ENCODE measurements around the gene DNASE1L1.

Gene DNASE1L1, protein sequence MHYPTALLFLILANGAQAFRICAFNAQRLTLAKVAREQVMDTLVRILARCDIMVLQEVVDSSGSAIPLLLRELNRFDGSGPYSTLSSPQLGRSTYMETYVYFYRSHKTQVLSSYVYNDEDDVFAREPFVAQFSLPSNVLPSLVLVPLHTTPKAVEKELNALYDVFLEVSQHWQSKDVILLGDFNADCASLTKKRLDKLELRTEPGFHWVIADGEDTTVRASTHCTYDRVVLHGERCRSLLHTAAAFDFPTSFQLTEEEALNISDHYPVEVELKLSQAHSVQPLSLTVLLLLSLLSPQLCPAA

DNA sequence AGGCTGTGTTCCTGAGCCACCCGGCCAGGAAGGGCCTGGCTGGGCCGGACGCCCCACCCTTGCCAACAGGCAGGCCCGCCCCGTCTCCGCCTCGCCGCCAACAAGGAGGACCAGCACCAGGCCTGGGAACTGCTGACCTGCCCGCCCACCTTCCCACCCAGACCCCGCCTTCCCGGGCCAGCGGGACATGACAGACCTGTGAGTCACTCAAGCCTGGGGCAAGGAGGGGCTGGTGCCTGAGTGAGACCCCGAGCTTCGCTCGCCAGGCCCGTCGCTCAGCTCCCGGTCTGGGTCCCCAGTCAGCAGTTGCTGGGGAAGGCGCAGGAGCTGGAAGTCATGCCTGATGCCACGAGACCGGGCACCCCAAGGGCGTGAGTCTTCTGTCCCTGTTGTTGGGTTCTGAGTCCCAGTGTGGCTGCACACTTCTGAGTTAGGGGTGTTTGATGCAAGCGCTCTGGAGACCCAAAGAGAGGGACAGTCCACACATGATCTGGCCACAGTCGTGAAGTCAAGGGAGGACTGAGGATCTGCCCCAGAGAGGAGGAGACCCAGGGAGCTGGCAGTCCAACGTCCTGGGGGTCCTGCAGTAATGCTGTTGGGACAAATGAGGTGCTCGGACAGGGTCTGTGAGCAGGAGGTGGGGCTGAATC lies at the start of gene DNASE1L1:
TSS of gene DNASE1L1 (minus strand) at position 33 of the 650 bp plus-strand sequence. CDS start 3,686 bp downstream, outside the sequence.
- no peak for DNase-seq

DNA sequence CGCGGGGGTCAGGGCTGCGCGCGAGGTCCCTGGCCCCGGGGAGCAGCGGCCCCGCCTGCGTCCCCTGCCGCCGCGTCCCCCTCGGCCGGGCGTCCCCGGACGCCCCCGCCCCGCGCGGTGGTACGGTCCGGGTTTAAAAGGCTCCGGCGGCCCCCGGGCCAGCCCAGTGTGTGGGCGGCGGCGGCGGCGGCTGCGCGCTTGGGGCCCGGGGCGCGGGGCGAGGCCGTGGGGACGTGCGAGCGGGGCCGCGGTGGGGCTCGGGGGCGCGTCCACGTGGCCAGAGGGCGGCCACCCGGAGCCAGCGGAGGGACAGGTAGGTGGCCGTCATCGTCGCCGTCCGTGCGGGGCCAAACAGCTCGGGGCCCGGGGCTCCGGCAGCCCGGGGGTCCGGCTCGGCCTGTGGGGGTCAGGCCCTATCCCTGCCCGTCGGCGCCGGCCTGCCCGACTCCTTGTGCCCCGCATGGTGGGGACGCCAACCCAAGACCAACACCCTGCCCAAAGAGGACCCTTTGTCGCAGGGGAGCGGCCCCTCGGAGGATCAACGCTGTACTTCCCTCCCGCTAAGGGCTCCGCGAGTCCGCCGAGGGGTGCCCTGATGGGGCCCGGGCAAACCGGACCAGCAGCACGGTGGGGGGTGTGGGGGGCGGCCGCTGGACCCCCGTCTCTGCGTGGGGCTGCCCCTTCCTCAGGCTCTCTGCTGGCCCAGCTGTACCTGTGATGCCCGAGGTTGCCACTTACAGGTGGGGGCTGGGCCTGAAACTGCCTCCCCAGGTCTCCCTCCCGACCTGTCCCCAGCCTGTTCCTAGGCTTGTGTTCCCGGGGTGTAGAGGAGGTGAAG lies 49.3 kb upstream of the DNASE1L1 start, which contains the start of gene PLXNA3:
TSS of gene PLXNA3 (plus strand) at position 166 of the 838 bp plus-strand sequence. CDS start 1,903 bp downstream, outside the sequence.
- peak; percentile 55 to 69 for DNase-seq

DNA sequence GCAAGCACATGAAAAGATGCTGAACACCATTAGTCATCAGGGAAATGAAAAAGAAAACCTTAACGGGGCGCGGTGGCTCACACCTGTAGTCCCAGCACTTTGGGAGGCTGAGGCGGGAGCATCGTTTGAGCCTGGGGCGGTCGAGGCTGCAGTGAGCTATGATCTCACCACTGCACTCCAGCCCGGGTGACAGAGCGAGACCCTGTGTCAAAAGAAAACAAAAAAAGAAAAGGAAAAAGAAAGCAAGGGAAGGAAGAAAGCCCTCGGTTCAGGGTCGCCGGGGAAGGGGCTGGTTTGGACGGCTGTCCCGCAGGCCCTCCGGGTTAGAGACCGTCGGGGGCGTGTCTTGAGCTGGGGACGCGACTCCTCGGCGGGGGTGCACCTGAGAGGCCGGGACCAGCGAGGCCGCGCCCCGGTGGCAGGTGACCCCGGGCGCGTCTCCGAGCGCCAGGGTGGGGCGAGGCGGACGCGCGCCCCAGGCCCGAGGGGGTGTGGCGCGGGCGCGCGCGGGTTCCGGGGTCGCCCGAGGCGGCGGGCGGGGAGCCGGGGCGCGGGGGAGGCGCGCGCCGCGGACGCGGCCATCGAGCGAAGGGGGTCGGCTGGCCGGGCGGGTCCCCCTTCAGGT lies 48.5 kb upstream of the DNASE1L1 start:
- DNase-seq: peak; percentile 32 to 56

DNA sequence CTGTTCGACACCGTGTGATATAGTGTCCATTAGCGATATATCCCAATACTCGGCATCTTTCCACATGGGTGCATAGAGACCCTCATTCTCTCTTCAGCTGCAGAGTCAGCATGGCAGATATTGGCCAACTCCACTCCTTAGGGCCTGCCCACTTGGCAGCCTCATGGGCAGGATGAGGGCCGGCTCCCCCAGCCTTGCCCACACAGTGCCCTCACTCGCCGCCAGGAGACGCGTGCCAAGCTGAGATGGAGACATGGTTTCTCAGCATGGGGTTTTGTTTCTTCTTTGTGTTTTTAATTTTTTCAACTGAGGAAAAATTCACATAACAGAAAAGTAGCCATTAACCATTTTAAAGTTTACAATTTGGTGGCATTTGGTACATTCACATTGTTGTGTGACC lies 43.8 kb upstream of the DNASE1L1 start:
- DNase-seq: no peak

DNA sequence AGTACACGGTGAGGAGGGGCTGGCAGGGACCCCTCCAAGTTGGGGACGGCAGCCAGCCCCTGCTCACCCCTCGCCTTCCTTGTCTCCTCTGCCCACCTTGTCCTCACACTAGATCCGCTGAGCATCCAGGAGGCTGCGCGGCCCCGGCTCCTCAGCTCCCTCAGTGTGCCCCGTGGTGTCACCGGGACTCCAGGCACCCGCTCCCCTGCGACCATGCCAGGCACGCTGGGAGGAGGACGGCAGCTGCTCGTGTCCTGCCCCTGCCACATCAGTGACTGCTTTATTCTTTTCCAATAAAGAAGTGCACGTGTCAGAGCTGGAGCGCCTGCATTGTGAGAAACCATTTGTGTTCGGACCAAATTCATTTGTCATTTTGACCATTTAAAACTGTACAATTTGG lies 41.3 kb upstream of the DNASE1L1 start:
- DNase-seq: no peak

DNA sequence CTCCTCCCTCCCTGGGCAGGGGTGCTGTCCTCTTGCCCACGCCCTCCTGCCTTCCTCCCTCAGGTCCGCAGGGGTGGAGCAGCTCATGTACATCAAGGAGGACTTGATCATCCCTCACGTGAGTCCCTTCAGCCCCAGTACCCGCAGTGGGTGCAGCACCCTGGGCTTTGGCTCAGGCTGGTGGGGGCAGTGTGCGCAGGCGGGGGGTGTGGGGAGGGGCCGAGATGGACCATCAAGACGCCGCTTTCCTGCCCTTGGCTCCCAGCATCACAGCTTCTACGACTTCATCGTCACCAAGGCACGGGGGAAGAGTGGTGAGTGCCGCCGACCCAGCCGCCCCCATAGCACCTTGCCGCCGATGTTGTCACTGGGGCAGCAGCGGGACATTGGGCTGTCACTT lies 40.6 kb upstream of the DNASE1L1 start:
- DNase-seq: no peak

DNA sequence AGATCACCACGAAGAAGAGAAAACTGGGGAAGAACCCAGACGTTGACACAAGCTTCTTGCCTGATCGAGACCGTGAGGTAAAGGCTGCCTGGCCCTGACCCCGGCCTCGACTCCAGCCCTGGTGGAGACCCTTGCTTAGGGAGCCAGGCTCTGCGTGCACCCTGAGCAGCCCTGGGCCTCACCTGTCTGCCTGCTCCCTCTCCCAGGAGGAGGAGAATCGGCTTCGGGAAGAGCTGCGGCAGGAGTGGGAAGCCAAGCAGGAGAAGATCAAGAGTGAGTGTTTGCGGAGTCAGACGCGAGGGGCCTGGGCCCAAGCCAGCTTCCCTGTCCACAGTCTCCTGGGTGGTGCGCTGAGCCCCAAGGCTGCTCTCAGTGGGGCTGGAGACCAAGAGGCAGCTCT lies 39.4 kb upstream of the DNASE1L1 start:
- no peak for DNase-seq

DNA sequence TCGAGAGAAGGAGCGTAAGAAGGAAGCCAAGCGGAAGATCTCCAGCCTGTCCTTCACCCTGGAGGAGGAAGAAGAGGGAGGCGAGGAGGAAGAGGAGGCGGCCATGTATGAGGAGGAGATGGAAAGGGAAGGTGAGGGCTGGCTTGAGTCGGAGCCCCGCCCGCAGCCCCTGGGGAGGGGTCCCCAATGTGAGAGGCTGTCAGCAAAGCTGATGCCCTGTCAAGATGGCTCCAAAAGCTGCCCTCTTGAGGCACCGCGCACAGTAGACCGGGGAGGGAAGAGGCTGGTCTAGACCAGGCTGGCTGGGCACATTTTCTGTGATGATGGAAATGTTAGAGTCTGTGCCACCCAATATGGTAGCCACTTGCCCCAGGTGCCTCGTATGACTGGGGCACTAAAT lies 37.4 kb upstream of the DNASE1L1 start:
- DNase-seq: no peak

DNA sequence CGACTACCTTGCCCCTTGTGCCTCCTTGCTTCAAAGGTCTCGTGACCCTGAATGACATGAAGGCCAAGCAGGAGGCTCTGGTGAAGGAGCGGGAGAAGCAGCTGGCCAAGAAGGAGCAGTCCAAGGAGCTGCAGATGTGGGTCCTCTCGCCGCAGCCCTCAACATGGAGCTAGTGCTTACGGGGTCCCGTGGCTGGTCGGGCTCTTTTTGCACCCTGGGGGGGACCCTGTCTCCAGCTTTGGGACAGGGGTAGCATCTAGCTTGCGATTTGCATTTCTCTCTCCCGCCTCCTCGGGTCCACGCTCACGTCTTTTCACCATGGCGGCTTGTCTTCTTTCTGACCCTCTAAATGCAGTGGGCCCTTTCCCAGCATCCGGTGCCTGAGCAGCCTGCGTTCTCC lies 36.7 kb upstream of the DNASE1L1 start:
- DNase-seq: no peak

DNA sequence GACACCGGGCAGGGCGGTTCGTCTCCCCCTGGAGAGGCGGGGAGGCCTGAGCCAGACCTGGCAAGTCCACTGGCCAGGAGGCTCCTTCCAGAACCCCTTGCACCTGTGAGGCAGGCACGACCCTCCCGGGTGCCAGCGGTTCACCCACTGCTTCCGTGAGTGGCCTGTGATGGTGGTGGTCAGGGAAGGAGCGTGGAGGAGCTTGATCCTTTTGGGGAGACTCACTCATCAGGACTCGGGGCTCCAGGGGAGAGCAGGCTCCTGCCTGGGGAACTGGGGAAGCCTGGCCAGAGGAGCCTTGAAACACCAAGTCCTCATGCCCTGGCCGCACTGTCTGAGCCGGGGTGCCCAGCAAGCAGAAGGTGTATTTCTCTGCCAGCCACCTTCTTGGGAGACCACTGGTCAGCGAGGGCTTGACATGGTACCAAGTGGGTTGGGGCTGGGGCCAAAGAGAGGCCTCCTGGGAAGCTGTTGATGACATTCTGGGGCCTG lies 35.7 kb upstream of the DNASE1L1 start:
- DNase-seq: no peak

DNA sequence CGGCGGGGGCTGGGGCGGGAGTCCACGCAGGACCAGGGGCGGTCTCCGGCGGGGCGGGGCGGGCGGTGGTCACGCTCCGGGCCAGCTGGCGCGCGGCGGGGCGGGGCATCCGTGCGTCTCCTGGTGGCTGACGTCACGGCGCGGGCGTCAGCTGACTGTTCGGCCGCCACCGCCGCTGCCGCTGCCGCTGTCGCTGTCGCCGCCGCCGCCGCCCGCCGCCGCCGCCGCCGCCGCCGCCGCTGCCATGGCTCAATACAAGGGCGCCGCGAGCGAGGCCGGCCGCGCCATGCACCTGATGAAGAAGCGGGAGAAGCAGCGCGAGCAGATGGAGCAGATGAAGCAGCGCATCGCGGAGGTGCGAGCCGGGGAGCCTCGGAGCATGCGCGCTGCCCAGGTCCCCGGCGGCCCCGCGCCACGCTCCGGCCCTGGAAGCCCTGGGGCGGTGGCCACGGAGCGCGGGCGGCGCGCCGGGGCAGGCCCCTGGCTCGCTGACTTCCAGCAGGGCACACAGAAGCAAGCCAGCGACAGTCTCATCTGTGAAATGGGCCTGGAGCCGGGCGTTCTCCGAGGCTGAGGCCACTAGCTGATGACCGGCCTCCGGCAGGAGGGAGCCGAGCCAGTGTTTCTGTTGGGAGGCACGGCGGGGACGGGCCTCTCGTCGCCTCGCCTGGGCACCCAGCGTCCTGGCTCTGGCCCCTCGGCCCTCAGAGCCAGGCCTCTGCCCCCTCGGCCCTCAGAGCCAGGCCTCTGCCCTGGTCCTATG lies 35.1 kb upstream of the DNASE1L1 start, which contains the start of gene FAM50A:
TSS of gene FAM50A (plus strand) at position 150 of the 763 bp plus-strand sequence. CDS start at position 245, 95 bp downstream.
- DNase-seq: peak; percentile 53 to 68

DNA sequence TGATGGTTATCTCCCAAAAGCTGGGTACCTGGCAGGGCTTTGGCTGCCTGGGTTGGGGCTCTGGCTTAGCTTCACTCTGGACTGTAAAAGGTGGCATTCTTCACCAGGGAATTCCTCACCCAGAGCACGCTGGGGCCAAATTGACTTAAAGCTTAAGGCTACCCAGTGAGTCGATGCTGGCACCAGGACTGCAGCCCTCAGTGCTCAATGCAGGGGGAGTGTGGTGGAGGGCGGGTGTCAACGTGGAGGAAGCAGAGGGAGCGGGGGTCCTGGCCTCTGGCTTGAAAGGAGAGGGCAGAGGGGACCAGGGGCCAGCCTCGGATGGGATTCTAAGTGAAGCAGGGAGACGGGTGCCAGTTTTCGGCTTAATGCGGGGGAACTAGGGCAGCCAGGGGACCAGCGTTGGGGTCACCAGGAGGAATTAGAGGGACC lies 34.4 kb upstream of the DNASE1L1 start:
- no peak for DNase-seq

DNA sequence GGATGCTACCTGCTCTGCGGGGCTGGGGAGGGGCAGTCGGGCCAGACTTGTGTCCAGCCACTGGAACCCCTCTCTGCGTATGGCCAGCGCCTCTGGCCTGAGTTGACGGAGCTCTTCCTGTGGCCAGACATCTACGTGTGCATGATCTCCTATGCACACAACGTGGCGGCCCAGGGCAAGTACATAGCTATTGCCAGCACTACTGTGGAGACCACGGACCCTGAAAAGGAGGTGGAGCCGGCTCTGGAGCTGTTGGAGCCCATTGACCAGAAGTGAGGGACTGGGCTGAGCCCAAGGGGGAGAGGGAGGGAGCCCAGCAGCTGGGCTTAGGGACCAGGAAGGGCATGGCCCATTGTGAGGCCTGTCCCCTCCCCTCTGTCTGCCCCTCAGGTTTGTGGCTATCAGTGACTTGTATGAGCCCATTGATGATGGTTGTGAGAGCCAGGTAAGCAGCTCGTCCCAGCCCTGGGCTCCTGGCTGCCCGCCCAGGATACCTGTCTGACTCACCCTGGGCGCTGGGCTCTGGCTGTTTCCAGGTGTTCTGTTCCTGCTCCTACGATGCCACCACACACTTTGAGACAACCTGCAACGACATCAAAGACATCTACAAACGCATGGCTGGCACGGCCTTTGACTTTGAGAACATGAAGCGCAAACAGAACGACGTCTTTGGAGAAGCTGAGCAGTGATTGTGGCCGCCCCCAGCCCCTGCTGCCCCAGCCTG lies 33.1 kb upstream of the DNASE1L1 start:
- no peak for DNase-seq

DNA sequence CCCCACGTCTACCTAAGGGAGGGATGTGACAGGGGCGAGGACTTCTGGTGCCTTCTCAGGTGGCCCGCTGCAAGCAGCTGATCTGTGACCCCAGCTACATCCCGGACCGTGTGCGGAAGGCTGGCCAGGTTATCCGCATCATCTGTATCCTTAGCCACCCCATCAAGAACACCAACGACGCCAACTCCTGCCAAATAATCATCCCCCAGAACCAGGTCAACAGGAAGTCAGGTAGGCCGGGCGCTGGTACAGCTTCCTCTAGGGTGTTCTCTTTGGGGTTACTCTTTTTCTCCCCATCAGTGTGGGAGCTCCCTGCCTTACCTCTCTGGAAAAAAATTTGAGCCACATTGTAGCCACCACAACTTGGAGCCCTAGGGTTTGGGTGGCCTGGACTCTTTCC lies 32.5 kb upstream of the DNASE1L1 start:
- DNase-seq: no peak

DNA sequence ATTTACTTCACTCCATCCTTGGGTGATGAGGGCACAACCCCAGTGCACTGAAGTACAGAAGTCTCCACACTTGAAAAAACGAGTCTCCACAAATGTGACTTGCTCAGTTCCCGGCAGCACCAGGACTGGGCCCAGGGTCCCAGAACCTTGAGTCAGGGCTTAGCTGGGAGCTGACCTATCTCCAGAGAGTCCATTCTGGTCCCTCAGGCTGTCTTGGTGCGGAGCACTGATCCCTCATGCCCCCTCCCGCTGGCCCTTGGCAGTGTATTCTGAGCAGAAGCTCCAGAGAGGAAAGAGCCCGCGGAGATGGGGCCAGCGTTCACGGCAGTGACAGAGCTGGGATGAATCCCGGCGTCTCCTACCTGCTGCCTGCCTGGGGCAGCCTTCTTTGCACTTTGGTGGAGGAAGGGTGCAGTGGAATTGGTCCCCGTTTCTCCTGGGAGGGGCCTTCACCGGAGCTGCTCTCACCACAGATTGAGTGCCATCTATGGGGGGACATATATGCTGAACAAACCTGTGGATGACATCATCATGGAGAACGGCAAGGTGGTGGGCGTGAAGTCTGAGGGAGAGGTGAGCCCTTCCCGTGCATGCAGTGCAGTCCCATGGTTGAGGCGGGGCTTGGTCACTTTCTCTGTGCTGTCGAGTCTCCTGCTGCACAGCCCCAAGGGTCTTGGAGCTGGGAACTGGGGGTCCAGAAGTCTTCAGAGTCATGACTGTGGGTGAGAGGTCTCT lies 31.7 kb upstream of the DNASE1L1 start:
- no peak for DNase-seq

DNA sequence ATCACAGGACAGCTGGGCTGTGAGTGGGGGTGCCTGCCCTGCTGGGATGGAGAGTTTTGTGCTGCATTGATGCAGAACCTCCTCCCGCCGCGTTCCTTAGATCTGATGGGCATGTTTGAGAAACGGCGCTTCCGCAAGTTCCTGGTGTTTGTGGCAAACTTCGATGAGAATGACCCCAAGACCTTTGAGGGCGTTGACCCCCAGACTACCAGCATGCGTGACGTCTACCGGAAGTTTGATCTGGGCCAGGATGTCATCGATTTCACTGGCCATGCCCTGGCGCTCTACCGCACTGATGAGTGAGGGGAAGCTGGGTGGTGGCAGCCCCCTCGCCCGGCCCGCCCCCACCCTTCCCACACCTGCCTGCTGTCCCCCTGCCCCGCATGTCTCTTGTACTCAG lies 30.8 kb upstream of the DNASE1L1 start:
- DNase-seq: no peak

DNA sequence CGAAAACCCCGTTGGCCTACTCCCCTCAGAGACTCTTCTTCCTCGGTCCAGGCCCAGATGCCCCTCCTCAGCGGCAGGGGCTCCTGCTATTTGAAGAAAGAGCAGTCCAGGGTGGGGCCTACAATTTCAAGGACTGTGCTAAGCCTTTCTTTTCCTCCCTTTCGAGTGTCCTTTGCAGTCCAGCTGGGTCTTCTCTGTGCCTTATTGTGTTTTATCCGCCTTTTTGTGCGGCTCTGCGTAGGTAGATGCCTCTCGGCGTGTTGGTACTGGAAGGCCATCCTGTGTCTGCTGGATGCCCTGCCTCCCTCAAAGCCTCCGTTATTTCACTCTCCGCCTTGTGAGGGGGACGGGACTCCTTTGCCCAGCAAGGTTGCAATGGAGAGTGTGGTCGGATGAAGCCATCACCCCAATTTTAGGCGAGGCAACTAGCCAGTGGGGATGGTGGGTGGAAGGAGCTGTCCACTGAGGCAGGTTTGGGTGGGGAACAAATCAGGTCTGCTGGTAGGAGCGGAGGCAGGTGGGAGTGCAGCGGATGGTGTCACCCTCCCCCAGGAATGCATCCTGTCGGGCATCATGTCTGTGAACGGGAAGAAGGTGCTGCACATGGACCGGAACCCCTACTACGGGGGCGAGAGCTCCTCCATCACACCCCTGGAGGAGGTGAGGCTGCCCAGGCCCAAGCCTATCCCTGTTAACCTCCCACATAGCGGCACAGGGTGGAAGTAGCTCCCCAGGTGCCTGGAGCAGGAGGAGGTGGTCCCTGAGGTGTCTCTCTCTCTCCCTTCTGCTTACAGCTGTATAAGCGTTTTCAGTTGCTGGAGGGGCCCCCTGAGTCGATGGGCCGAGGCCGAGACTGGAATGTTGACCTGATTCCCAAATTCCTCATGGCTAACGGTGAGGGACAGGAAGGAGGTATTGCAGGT lies 29.2 kb upstream of the DNASE1L1 start:
- no peak for DNase-seq

DNA sequence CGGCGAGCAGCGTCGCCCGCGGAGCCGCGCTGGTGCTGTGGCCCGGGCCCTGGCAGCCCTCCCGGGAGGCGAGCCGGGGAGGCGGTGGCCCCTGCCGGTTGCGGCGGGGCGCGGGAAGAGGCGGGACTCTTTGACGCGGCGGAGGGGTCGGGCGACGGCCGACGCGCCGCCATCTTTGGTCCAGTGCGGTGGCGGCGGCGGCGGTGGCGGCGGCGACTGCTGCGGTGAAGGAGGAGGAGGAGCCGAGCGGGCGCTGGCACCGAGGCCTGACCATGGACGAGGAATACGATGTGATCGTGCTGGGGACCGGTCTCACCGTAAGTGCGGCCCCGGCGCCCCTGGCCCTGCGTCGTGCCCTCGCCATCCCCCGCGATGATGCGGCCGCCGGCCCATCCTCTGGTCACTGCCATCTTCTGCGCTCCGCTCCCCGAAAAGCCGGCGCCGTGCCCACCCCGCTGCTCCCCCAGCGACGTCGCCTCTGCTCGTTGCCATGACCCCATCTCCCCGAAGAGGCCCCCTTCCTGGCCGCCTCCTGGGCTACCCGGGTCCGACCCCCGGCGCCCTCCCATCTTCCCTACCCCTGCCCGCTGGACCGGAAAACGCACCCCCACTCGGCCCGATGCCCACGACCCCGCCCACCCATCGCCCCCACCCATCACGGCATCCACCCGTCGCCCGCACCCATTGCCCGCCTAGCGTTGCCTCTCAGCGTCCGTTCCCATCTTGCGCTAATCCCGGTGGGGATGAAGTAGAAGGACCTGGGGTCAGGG lies 28.1 kb upstream of the DNASE1L1 start, which contains the start of gene GDI1:
TSS of gene GDI1 (plus strand) at position 172 of the 770 bp plus-strand sequence. CDS start at position 273, 101 bp downstream.
- DNase-seq: peak; percentile 41 to 51
